NCI-H1930 (cell line): ENCODE data around the gene ARL9.

Source experiments
- DNase-seq, 2 experiments: peaks; one replicate each; lab custom pipeline; 2025; lab: John Stamatoyannopoulos, UW

Gene ARL9

GRCh38 chr4:56531823-56532222 lies 26.2 kb downstream of the ARL9 start:
- no peak for DNase-seq

GRCh38 chr4:56532239-56532638 lies 26.6 kb downstream of the ARL9 start:
- DNase-seq = no peak

GRCh38 chr4:56535915-56536314 lies 30.3 kb downstream of the ARL9 start:
- no peak for DNase-seq

GRCh38 chr4:56537147-56537546 lies 31.6 kb downstream of the ARL9 start:
- no peak for DNase-seq

- no peak for DNase-seq
These were observed 35.2 kb downstream of the ARL9 start for GRCh38 chr4:56540826-56541225.

GRCh38 chr4:56544573-56545131 lies 39.1 kb downstream of the ARL9 start:
- peak; percentile 64 to 82 for DNase-seq

GRCh38 chr4:56550642-56551041 lies 45.1 kb downstream of the ARL9 start:
- no peak for DNase-seq

- DNase-seq = no peak
These were observed 45.9 kb downstream of the ARL9 start for GRCh38 chr4:56551516-56551915.

- no peak for DNase-seq
These were observed 46.7 kb downstream of the ARL9 start for GRCh38 chr4:56552273-56552672.

- no peak for DNase-seq
These were observed 64.5 kb downstream of the ARL9 start for GRCh38 chr4:56570041-56570440.
